Stimulated activated CD8-positive, alpha-beta memory T cell treated with anti-CD3 and anti-CD28 coated beads, Interleukin-12 subunit alpha, Interleukin-12 subunit beta, amount 100 ng/mL, for 1 hour (primary cell): Measurements from ENCODE around the gene DYDC2.
"Not testable (repeated sequence)": the region's sequence is repeated elsewhere in the genome, so short reads cannot be mapped to it uniquely, and the experiment has no call there.

Experiments
- DNase-seq: peaks from one replicate; pipeline ENCODE4 v3.0.0-alpha.2; 2020; ENCODE audit warnings: low read depth

Gene DYDC2

GRCh38 chr10:80356563-80356988 lies at the start of gene DYDC2, which contains the start of gene DYDC1:
TSS of gene DYDC2 (plus strand) at chr10:80356781. CDS start at chr10:80362444, 5,663 bp downstream.
TSS of gene DYDC1 (minus strand) at chr10:80356755. CDS start at chr10:80352601, 4,154 bp downstream.
- DNase-seq: no peak

DNA sequence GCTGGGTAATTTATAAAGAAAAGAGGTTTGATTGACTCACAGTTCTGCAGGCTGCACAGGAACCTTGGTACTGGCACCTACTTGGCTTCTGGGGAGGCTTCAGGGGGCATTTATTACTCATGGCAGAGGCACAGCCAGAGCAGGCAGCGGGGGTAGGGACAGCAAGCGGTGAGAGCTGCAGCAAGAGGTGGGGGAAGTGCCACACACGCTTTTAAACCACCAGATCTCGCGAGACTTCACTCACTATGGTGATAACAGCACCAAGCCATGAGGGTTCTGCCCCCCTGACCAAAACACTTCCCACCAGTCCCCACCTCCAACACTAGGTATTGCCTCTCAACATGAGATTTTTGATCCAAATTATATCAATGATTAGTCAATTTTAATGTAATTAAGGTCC lies 43.1 kb upstream of the DYDC2 start:
- DNase-seq: no peak

DNA sequence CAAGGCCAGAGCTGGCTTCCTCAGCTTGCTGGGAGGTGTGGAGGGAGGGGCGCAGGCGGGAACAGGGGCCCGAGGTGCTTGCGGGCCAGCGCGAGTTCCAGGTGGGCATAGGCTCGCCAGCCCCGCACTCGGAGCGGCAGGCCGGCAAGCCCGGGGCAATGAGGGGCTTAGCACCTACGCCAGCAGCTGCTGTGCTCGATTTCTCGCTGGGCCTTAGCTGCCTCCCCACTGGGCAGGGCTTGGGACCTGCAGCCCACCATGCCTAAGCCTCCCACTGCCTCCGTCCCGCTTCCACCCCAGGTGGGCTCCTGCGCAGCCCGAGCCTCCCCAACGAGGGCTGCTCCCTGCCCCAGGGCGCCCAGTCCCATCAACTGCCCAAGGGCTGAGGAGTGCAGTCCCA lies 41.2 kb upstream of the DYDC2 start:
- no peak for DNase-seq

DNA sequence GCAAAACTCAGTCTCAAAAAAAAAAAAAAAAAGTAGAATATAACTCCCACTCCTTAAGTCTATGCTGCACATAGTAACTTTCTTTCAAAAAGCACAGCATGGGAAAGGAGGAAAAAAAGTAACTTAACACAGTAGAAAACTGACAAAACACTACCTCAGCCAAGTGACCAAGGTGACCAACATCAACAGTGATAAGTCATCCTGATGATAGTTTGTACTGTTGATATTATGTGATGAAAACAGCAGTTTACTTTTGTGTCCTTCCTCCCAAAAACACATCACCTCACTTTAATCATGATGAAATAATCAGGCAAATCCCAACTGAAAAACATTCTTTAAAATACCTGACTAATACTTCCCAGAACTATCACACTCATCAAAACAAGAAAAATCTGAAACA lies 37.8 kb upstream of the DYDC2 start:
- no peak for DNase-seq

DNA sequence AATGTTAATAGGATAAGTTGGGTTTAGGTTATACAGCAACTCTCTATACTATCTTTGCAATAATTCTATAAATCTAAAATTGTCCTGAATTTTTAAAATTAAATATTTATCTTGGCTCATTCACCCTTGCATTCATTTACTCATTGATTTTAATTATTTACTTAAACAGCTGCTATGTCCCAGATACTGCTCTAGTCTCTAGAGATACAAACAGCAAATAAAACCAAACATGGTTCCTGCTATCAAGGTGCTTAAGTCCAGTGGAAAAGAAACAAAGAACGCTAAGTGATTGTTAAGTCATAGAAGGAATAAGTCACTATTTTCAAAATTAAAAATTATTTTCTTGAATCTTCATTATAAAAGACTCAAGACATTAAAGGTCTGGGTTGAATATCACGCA lies 37.3 kb upstream of the DYDC2 start:
- DNase-seq: no peak

DNA sequence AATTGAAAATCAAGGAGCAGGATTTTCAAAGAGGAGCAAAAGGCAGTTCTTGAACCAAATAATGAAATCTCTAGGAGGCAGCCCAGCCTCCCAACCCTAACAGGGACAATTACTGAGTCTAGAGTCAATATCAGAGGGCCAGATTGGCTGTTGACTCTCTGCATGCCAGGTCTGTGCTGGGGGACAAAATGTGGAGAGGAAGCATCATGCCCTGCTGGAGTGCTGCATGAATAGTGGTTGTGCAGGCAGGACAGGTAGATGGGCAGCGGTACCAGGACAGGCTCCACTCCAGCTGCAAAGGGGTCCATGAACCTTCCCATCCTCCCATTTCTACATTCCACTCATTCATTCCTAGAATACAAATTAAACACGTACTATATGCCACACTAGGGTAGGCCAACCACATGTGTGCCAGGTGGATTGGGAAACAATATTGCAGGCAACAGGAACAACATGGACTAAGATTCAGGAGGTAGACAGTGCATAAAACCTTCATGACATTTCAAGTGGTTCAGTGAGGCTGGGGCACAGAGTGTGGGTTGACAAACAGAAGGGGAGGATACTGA lies 36.8 kb upstream of the DYDC2 start:
- no peak for DNase-seq

GRCh38 chr10:80320377-80320776 lies 36.2 kb upstream of the DYDC2 start:
- DNase-seq: no peak

DNA sequence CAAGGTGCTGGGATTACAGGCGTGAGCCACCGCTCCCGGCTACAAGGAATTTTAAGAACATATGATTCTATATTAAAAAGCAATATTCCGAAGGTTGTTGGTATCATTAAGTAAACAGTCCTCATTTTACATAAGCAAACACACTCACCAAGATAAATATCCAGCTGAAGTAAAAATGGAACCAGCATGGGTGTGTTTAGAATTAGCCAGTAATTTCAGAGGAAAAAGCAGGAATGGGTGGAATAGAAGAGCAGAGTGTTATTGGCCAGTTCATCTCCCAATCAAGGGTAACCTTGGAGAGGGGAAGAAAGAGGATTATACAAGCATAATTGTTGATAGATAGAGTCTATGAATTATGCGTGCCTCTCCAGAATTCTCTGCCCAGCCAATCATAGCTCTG lies 35.4 kb upstream of the DYDC2 start:
- DNase-seq: no peak

DNA sequence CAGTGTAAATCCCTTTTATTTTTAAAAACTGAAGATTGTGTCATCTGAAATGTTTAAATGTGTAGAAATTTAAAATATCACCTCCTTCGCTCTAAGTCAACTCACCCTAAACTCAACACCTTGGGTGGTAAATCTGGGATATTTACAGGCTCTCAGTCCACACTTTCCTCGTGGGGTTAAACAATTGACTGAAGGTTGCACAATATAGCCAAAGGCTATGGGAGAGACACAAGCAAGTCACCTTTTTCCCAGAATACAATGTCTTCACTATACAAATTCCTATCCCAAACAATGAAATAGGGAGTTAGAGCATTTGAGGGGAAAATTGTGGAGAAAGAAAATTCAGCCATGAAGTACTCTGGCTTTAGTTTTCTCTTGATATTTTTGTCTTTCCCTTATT lies 34.4 kb upstream of the DYDC2 start:
- DNase-seq: no peak

DNA sequence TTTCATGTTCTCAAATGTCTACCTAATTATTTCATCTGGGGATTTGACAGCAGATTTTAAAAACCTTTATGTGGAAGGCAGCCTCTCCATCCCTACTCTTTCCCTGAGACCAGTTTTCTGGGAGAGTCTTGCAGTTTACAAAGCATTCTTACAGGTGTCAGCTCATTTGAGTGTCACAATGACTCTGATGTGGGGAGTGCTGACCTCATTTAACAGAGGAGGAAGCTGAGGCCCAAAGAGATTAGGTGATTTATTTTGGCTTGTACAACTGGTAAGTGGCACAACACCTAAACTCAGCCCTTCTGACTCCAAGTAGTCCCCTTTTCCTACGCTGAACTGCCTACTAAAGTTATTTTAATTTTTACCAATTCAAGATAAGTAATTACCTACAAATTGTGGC lies 33.9 kb upstream of the DYDC2 start:
- no peak for DNase-seq

DNA sequence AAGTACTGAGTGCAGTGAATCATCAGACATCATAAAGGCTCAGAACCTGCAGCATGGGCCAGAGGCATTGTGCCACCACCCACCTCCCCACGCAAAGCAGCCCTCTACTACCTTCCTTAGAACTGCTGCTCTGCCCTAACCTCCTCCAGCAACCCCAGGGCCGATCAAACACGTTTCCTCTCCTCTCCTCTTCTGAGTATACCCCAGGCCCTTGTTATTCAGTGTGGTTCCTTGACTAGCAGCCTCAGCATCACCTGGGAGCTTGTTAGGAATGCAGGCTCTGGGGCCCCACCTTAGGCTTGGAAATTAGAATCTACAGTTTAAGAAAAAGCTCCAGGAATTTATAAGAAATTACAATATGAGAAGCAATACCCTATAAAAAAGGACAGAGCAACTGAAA lies 33.3 kb upstream of the DYDC2 start:
- DNase-seq: no peak

- DNase-seq: no peak
These were observed 32.5 kb upstream of the DYDC2 start for GRCh38 chr10:80324086-80324485.

- no peak for DNase-seq
These were observed 31.7 kb upstream of the DYDC2 start for GRCh38 chr10:80324891-80325364.

- no peak for DNase-seq
These were observed 22.6 kb upstream of the DYDC2 start for GRCh38 chr10:80333983-80334382.

GRCh38 chr10:80344276-80344675 lies 12.3 kb upstream of the DYDC2 start:
- no peak for DNase-seq

DNA sequence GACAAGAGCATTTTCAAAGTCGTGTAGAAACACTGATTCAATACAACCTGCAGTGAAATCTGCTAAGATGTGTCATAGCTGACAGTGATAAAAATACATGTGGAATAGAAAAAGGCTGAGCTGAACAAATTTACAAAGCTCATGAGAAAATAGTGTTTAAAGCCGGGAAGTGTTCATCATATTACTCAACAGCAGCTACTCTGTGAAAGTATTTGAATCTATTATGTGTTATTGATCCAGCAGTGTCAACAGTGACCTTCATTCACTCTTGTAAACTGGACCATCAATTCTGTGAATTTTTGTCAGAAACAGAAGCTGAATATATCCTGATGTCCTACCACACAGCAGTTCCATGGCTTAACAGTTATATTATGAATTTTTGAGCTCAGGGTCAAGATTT lies 11.7 kb upstream of the DYDC2 start:
- no peak for DNase-seq

- DNase-seq: no peak
These were observed 6.3 kb upstream of the DYDC2 start for GRCh38 chr10:80350251-80350650.

GRCh38 chr10:80351220-80351619 lies 5.4 kb upstream of the DYDC2 start:
- no peak for DNase-seq

- DNase-seq: no peak
These were observed 639 bp downstream of the DYDC2 start for GRCh38 chr10:80356989-80357850.

- DNase-seq: no peak
These were observed 1.2 kb downstream of the DYDC2 start for GRCh38 chr10:80357851-80358125.

- DNase-seq: not testable (repeated sequence)
These were observed 2.3 kb downstream of the DYDC2 start for GRCh38 chr10:80358925-80359324.

GRCh38 chr10:80359644-80360043 lies 3.1 kb downstream of the DYDC2 start:
- DNase-seq: no peak

GRCh38 chr10:80365510-80365909 lies 8.9 kb downstream of the DYDC2 start:
- no peak for DNase-seq

DNA sequence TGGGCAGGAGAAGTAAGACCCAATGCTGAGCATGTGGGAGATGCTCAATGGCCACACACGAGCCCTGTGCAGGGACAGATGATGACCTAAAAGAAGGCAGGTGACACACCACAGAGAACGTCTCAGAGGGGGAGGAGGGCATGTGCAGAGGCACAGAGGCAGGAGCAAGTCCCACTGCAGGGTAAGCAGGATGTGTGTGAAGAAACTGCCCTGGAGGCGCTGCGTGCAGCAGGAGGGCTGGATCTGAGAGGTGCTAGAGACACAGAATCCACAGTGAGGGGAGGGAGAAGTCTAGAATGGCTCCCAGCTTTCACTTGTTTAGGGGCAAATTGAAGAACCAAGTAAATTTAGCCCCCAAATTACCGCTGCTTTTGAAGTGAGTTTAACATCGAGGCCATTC lies 14.9 kb downstream of the DYDC2 start:
- DNase-seq: no peak
